Immature natural killer cell (primary cell): Measurements from ENCODE around the gene OR10D3. TPM values are rescaled to one million over a fixed set of nuclear protein-coding genes. Genes with fewer than 3 reads are reported as not detected.
"Not testable (repeated sequence)": the region's sequence is repeated elsewhere in the genome, so short reads cannot be mapped to it uniquely, and the experiment has no call there.

ENCODE experiments used
- DNase-seq, 3 donors: peaks; one replicate each; pipeline ENCODE4 v3.0.0; 2022; ENCODE audit warnings: mixed read lengths in 1 of 3
- H3K27ac Mint-ChIP-seq, 6 donors: one replicate each; pipeline ENCODE4 v1.8.0; 2020; ENCODE audit warnings: mixed read lengths in 6 of 6, mild to moderate bottlenecking in 5 of 6, inconsistent platforms in 4 of 6, moderate library complexity in 3 of 6
- H3K27me3 Mint-ChIP-seq, 3 donors: one replicate each; pipeline ENCODE4 v1.8.0; 2020 to 2021; ENCODE audit warnings: low read depth in 3 of 3, mild to moderate bottlenecking in 3 of 3, mixed read lengths in 3 of 3, moderate library complexity in 3 of 3, inconsistent platforms in 1 of 3
- H3K36me3 Mint-ChIP-seq, 3 donors: one replicate each; pipeline ENCODE4 v1.8.0; 2020; ENCODE audit warnings: mixed read lengths in 3 of 3, inconsistent platforms in 2 of 3, mild to moderate bottlenecking in 2 of 3
- H3K4me1 Mint-ChIP-seq, 2 donors: one replicate each; pipeline ENCODE4 v1.8.0; 2020; ENCODE audit warnings: inconsistent platforms in 2 of 2, mild to moderate bottlenecking in 2 of 2, mixed read lengths in 2 of 2, moderate library complexity in 1 of 2
- H3K4me3 Mint-ChIP-seq, 5 donors: one replicate each; pipeline ENCODE4 v1.8.0; 2020; ENCODE audit warnings: mild to moderate bottlenecking in 5 of 5, mixed read lengths in 5 of 5, inconsistent platforms in 3 of 5, moderate library complexity in 3 of 5
- H3K9me3 Mint-ChIP-seq, 6 donors: one replicate each; pipeline ENCODE4 v1.8.0; 2020; ENCODE audit warnings: mild to moderate bottlenecking in 6 of 6, mixed read lengths in 6 of 6, inconsistent platforms in 4 of 6, moderate library complexity in 3 of 6
- polyA plus RNA-seq, 3 donors: library from polyadenylated mRNA; unstranded; fragments of 300-500 nt; fragmentation: Illumina TruSeq; gene quantifications; one replicate each; pipeline ENCODE4 v1.2.3, GENCODE V29; 2021

OR10D3 gene
- polyA plus RNA-seq, 3 donors from 2014 or later: not detected

DNA sequence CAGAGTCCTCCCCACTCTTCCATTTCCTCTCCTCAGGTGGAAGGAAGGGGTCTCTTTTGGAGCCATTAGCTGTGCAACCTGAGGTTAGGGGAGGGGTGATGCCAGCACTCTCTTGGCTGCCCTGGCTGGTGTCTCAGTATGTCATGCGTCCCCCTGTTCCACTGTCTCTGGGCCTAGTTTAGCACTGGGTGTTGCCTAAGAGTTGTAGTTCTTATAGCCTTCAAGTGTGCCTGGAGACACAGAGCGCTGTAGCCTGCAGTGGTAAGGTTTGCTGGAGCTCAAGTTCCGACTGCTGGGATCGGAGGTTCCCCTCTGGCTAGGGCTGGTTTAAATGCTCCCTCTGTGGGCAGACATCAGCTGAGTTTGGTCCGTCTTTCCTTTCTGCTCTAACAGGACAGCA, 20.9 kb downstream of the OR10D3 start:
- no peak overlapping the region for H3K27ac Mint-ChIP-seq
- H3K4me1 Mint-ChIP-seq: no peaks in the 10 kb centered on the region
- no peaks in the 10 kb centered on the region for H3K36me3 Mint-ChIP-seq
- H3K27me3 Mint-ChIP-seq: peaks cover 0 to 4% (median 3%) of the 10 kb centered on the region in 3 donors
- H3K4me3 Mint-ChIP-seq: no peak overlapping the region
- no peak for DNase-seq
- H3K9me3 Mint-ChIP-seq: peaks cover 0 to 5% (median 0%) of the 10 kb centered on the region in 6 donors

DNA sequence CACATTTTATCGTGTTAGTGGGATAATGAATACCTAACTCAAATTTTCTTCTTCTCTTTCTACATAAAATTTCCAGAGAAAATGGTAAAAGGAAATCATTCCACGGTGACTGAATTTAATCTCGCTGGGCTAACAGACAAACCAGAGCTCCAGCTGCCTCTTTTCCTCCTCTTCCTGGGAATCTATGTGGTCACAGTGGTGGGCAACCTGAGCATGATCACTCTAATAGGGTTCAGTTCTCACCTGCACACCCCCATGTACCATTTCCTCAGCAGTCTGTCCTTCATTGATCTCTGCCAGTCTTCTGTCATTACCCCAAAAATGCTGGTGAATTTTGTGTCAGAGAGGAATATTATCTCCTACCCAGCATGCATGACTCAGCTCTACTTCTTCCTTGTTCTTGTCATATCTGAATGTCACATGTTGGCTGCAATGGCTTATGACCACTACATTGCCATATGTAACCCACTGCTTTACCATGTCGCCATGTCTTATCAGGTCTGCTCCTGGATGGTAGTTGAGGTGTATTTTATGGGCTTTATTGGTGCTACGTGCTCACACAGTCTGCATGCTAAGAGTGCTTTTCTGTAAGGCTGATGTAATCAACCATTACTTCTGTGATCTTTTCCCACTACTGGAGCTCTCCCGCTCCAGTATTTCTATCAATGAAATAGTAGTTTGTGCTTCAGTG, 24.1 kb downstream of the OR10D3 start:
- Mint-ChIP-seq H3K4me1 (no peaks in the 10 kb centered on the region), H3K36me3 (no peaks in the 10 kb centered on the region), H3K27me3 (peaks cover 0 to 4% (median 3%) of the 10 kb centered on the region in 3 donors), H3K4me3 (no peak overlapping the region), H3K27ac (no peak overlapping the region), H3K9me3 (peaks cover 0 to 5% (median 0%) of the 10 kb centered on the region in 6 donors)
- DNase-seq: no peak

DNA sequence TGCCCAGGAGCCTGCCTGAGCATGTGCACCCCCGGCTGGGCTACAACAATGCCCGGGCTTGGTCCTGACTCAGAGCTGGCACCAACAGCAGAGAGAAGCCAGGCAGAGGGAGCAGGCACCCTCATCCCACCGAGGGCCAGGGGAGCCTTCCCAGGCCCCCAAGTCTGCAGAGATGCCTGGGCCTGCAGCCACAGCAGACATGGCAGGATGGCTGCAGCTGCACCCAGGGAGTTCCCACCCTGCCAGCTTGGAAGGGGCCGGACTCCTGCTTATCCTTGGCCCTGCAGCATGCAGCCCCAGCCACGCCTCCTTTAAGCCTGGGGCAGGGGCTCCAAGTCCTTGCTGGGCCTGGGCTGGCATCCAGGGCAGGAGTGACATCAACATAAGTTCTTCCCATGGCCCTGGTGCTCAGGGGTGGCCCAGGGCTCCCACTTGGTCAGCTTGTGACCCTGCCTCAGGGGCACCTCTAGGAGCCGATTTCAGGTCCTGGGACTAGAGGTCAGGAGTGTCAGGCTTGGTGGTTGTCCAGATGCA, 26.7 kb downstream of the OR10D3 start:
- H3K27ac Mint-ChIP-seq: no peak overlapping the region
- H3K27me3 Mint-ChIP-seq: peaks cover 0 to 2% (median 0%) of the 10 kb centered on the region in 3 donors
- peaks cover 0 to 5% (median 0%) of the 10 kb centered on the region in 6 donors for H3K9me3 Mint-ChIP-seq
- no peak overlapping the region for H3K4me3 Mint-ChIP-seq
- no peaks in the 10 kb centered on the region for H3K4me1 Mint-ChIP-seq
- H3K36me3 Mint-ChIP-seq: no peaks in the 10 kb centered on the region
- DNase-seq: no peak

DNA sequence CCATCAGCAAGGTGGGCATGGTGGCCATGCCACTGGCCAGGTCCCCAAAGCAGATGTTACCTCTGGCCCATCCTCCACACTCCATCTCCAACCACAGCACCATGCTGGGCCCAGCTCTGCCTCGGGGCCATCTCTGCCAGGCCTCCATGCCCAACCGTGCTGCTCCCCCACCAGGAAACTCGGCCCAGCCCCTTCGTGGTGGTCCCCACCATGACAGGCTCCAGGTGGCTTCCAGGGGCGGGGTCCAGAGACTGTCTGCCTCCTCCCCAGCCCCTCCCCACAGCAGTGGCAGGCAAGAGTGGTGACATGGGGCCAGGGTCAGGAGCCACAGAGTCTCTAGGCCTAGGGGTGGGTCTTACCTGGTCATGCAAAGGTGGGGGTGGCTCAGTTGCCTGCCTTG, 27.3 kb downstream of the OR10D3 start:
- Mint-ChIP-seq H3K27ac (no peak overlapping the region), H3K27me3 (peaks cover 0 to 2% (median 0%) of the 10 kb centered on the region in 3 donors), H3K4me1 (no peaks in the 10 kb centered on the region), H3K9me3 (peaks cover 0 to 3% (median 0%) of the 10 kb centered on the region in 6 donors), H3K4me3 (no peak overlapping the region), H3K36me3 (no peaks in the 10 kb centered on the region)
- DNase-seq: no peak

DNA sequence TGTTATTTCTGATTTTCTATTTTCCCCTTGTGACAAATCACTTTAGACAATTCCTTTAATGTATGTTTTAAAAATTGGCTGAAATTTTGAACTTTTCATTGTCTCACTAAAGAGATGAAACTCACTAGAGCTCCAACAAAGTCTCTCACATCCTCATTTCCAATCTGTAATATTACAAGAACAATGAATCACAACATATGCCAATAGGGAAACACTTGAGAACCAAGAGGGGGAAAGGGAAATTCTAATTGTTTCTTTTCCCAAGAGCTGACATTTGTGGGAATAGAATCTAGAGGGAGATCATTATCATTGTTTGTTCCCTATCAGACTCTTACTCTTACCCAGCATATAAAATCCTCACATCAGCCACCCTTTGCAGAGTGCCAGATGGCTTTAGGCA, 28.2 kb downstream of the OR10D3 start:
- Mint-ChIP-seq H3K27me3 (peaks cover 0 to 2% (median 0%) of the 10 kb centered on the region in 3 donors), H3K27ac (no peak overlapping the region), H3K4me1 (no peaks in the 10 kb centered on the region), H3K9me3 (no peaks in the 10 kb centered on the region), H3K36me3 (no peaks in the 10 kb centered on the region), H3K4me3 (no peak overlapping the region)
- no peak for DNase-seq

DNA sequence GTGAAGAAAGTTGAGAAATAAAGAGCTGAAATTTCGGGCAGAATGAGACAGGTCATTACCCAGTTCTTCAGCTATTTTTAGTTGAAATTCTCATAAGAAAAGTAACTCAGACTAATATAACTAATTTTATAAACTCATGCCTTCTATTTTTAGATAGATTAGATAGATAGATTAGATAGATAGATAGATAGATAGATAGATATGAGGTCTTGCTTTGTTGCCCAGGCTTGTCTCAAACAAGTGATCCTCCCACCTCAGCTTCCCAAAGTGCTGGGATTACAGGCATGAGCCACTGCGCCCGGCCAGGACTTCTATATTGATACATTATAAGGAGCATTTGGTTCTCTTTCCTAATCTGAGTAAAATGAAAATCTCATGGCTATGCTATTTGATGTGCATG, 30.9 kb downstream of the OR10D3 start:
- Mint-ChIP-seq H3K4me1 (no peaks in the 10 kb centered on the region), H3K9me3 (no peaks in the 10 kb centered on the region), H3K27ac (no peak overlapping the region), H3K36me3 (no peaks in the 10 kb centered on the region), H3K27me3 (peaks cover 0 to 2% (median 0%) of the 10 kb centered on the region in 3 donors), H3K4me3 (no peak overlapping the region)
- DNase-seq: no peak

DNA sequence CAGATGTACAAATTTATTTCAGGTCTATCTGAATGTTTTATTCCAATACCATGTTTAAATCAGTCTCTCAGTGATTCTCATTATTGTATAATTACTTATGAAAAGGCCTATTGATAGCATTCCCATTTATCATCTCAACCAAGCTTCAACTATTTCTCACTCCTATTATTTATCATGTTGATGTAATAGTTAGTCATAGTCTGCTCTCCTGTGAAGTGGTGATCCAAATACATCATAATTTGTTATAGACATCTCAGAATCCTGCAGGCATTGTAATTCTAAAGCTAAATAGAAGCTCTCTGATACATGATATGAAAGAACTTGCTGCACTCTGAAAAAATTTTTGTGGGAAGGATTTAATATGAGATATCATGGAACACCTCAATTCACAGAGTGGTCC, 36.0 kb downstream of the OR10D3 start:
- no peaks in the 10 kb centered on the region for H3K27me3 Mint-ChIP-seq
- H3K4me1 Mint-ChIP-seq: no peaks in the 10 kb centered on the region
- H3K4me3 Mint-ChIP-seq: no peak overlapping the region
- H3K9me3 Mint-ChIP-seq: no peaks in the 10 kb centered on the region
- no peak for DNase-seq
- H3K36me3 Mint-ChIP-seq: no peaks in the 10 kb centered on the region
- no peak overlapping the region for H3K27ac Mint-ChIP-seq

DNA sequence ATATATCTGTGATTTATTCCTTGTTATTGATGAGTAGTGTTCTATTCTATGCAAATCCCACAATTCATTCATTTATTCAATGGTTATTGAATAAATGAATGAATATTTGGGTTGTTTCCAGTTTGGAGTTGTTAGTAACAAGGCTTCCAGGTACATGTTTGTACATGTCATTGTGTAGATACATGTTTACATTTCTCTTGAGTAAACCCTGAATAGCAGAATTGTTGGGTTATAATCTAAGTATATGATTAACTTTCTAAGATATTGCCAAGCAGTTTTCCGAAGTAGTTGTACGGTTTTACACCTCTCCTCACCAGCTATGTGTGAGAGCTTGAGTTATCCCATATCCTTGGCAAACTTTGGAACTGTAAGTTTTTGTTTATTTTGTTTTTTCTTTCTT, 39.3 kb downstream of the OR10D3 start:
- Mint-ChIP-seq H3K27me3 (peaks cover 0 to 3% (median 0%) of the 10 kb centered on the region in 3 donors), H3K4me3 (no peak overlapping the region), H3K36me3 (no peaks in the 10 kb centered on the region), H3K4me1 (no peaks in the 10 kb centered on the region), H3K27ac (no peak overlapping the region), H3K9me3 (peaks cover 0 to 2% (median 0%) of the 10 kb centered on the region in 6 donors)
- DNase-seq: no peak

DNA sequence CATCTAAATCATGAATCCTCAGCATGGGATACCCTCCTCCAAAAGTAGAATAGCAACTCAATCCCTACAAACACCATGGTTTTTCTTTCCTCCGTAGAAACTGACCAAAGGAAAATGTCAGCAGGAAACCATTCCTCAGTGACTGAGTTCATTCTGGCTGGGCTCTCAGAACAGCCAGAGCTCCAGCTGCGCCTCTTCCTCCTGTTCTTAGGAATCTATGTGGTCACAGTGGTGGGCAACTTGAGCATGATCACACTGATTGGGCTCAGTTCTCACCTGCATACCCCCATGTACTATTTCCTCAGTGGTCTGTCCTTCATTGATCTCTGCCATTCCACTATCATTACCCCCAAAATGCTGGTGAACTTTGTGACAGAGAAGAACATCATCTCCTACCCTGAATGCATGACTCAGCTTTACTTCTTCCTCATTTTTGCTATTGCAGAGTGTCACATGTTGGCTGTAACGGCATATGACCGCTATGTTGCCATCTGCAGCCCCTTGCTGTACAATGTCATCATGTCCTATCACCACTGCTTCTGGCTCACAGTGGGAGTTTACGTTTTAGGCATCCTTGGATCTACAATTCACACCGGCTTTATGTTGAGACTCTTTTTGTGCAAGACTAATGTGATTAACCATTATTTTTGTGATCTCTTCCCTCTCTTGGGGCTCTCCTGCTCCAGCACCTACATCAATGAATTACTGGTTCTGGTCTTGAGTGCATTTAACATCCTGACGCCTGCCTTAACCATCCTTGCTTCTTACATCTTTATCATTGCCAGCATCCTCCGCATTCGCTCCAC, 41.7 kb downstream of the OR10D3 start:
- H3K4me3 Mint-ChIP-seq, DNase-seq, H3K4me1 Mint-ChIP-seq, H3K27ac Mint-ChIP-seq, H3K36me3 Mint-ChIP-seq, H3K9me3 Mint-ChIP-seq, H3K27me3 Mint-ChIP-seq: not testable (repeated sequence)

DNA sequence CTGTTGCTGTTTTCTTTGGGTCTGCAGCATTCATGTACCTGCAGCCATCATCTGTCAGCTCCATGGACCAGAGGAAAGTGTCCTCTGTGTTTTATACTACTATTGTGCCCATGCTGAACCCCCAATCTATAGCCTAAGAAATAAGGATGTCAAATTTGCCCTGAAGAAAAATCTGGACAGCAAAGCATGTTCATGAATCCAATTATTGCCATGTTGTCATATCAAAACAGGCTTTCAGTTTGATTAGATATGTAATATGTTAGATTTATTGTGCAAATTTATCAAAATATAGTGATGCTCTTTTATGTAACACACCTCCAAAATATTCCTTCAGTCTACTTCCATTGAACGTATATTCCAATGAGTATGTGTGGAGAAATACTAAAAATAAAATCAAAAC, 42.3 kb downstream of the OR10D3 start:
- DNase-seq: no peak
- no peak overlapping the region for H3K27ac Mint-ChIP-seq
- no peak overlapping the region for H3K4me3 Mint-ChIP-seq
- peaks cover 0 to 2% (median under 1%) of the 10 kb centered on the region in 6 donors for H3K9me3 Mint-ChIP-seq
- peaks cover 1 to 5% (median 3%) of the 10 kb centered on the region in 3 donors for H3K27me3 Mint-ChIP-seq
- no peaks in the 10 kb centered on the region for H3K4me1 Mint-ChIP-seq
- H3K36me3 Mint-ChIP-seq: no peaks in the 10 kb centered on the region

DNA sequence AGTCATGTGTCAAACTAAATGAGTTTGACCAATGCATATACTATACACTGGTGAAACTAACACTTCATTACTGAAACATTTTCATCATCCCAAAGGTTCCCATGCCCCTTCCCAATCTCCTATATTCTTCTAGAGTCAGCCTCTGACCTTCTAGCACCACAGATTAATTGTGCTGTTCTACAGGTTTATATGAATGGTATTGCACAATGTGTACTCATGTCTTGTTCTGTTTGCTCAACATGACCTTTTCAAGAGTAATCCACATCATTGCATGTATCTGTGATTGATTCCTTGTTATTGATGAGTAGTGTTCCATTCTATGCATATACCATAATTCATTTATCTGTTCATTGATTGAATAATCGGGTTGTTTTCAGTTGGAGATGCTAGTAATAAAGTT, 50.2 kb downstream of the OR10D3 start:
- Mint-ChIP-seq H3K9me3 (peaks cover 0 to 3% (median 0%) of the 10 kb centered on the region in 6 donors), H3K27me3 (peaks cover 0 to 5% (median 0%) of the 10 kb centered on the region in 3 donors), H3K27ac (no peak overlapping the region), H3K4me1 (no peaks in the 10 kb centered on the region), H3K4me3 (no peak overlapping the region), H3K36me3 (no peaks in the 10 kb centered on the region)
- DNase-seq: no peak

Other genes with a start within 250 kb of the OR10D3 start
- not detected for gene OR4D5, start 243.7 kb upstream of the OR10D3 start, polyA plus RNA-seq
- not detected for gene OR6T1, start 239.5 kb upstream of the OR10D3 start, polyA plus RNA-seq
- not detected for gene OR10S1, start 205.6 kb upstream of the OR10D3 start, polyA plus RNA-seq
- gene OR10G6, start 188.2 kb upstream of the OR10D3 start, polyA plus RNA-seq: not detected
- gene OR10G4, start 170.3 kb upstream of the OR10D3 start, polyA plus RNA-seq: not detected
- not detected for gene OR10G9, start 160.3 kb upstream of the OR10D3 start, polyA plus RNA-seq
- gene OR10G8, start 156.5 kb upstream of the OR10D3 start, polyA plus RNA-seq: not detected
- gene OR10G7, start 142.0 kb upstream of the OR10D3 start, polyA plus RNA-seq: not detected
- 10 to 100 TPM; 11.2 to 12.9 (median 12.8) TPM for gene VWA5A, start 67.9 kb upstream of the OR10D3 start, polyA plus RNA-seq
- not detected for gene OR8G1, start 57.8 kb downstream of the OR10D3 start, polyA plus RNA-seq
- gene OR8G5, start 73.0 kb downstream of the OR10D3 start, polyA plus RNA-seq: not detected
- not detected for gene OR8D1, start 130.6 kb downstream of the OR10D3 start, polyA plus RNA-seq
- gene OR8D2, start 136.9 kb downstream of the OR10D3 start, polyA plus RNA-seq: not detected
- gene OR8B2, start 201.2 kb downstream of the OR10D3 start, polyA plus RNA-seq: not detected
- gene OR8B3, start 215.7 kb downstream of the OR10D3 start, polyA plus RNA-seq: not detected
- gene OR8B4, start 241.5 kb downstream of the OR10D3 start, polyA plus RNA-seq: not detected